Heart left ventricle (tissue), 16 donors: ENCODE results near the gene MEGF8. TPM values are rescaled to one million over a fixed set of nuclear protein-coding genes. Genes with fewer than 3 reads are reported as not detected.
A peak's percentile ranks its signal among the peaks of the same experiment; 100 is the strongest.

Experiments used
- ATAC-seq, 4 donors: fragments of 200-7000 bp; cut with Tn5 transposase; one replicate each; pipeline ENCODE4 v1.9.1; 2020 to 2022; ENCODE audit warnings: moderate library complexity in 4 of 4, mild to moderate bottlenecking in 3 of 4, moderate number of reproducible peaks in 1 of 4
- DNase-seq, 5 donors: peaks; one replicate each; pipeline ENCODE4 v3.0.0-alpha.2; 2020
- H3K27ac ChIP-seq, 12 donors: fragments of 200-600 bp; sonication (generic) in 4 of 12; one replicate each; pipeline versions ENCODE4 v1.5.0 to v1.8.0; 2016 to 2022; ENCODE audit warnings: mild to moderate bottlenecking in 2 of 12
- H3K27me3 ChIP-seq, 9 donors: fragments of 200-600 bp; sonication (generic) in 2 of 9; one replicate each; pipeline versions ENCODE4 v1.5.1 to v1.8.0; 2016 to 2022; ENCODE audit warnings: mild to moderate bottlenecking in 3 of 9
- H3K36me3 ChIP-seq, 9 donors: fragments of 200-600 bp; sonication (generic) in 2 of 9; one replicate each; pipeline versions ENCODE4 v1.5.0 to v1.8.0; 2018 to 2022; ENCODE audit warnings: mild to moderate bottlenecking in 2 of 9
- H3K4me1 ChIP-seq, 12 donors: fragments of 200-600 bp; sonication (generic) in 4 of 12; one replicate each; pipeline versions ENCODE4 v1.5.0 to v1.8.0; 2016 to 2022; ENCODE audit warnings: mild to moderate bottlenecking in 3 of 12
- H3K4me3 ChIP-seq, 12 donors: fragments of 200-600 bp; sonication (generic) in 4 of 12; one replicate each; pipeline versions ENCODE4 v1.5.0 to v1.8.0; 2017 to 2022; ENCODE audit warnings: mild to moderate bottlenecking in 9 of 12, moderate library complexity in 4 of 12
- H3K9me3 ChIP-seq, 12 donors: fragments of 200-600 bp; sonication (generic) in 4 of 12; one replicate each; pipeline versions ENCODE4 v1.5.0 to v1.8.0; 2016 to 2022; ENCODE audit warnings: mild to moderate bottlenecking in 1 of 12
- POLR2A ChIP-seq, 2 donors: fragments of 450-650 bp; IDR thresholded peaks; one replicate each; pipeline ENCODE4 v1.6.1; 2017; ENCODE audit warnings: antibody characterized with exemption in 2 of 2, mild to moderate bottlenecking in 2 of 2, moderate library complexity in 2 of 2
- WGBS, 4 donors: extraction: QIAGEN DNeasy Blood & Tissue Kit in 2 of 4; methylation state at CpG; one replicate each; pipeline versions ENCODE4 v1.1.5 to v1.1.7; 2013 to 2018; 5-methylcytosine and 5-hydroxymethylcytosine counted together
- intact Hi-C, 10 donors: fragments of 100-400 bp; cut with DNase I; formaldehyde crosslinking; loops; one replicate each; pipeline versions ENCODE4 v1.11.1 to v1.14.2; 2022
- polyA plus RNA-seq, 2 donors: library from polyadenylated mRNA; stranded (reverse); fragments of 200-250 nt; gene quantifications; one replicate each; pipeline ENCODE4 v1.2.3, GENCODE V29; 2013
- total RNA-seq, 9 donors: library from RNA; depleted of rRNA in 2 of 9; stranded (reverse); fragments of >200 nt in 2 of 9; fragmentation: NEBNext Ultra II Directional in 3 of 9; extraction: Animal tissue kit (Norgen Biotek cat#: 25700) in 3 of 9; gene quantifications; one replicate each; pipeline versions ENCODE4 v1.1.0 to v1.2.4, GENCODE V29; 2016 to 2023
- TF ChIP-seq, protein P1 (sequence below), 12 donors: fragments of 200-600 bp; sonication (generic) in 4 of 12; IDR thresholded peaks; one replicate each; pipeline versions ENCODE4 v1.5.0 to v1.8.0; 2018 to 2022; ENCODE audit warnings: antibody characterized with exemption in 12 of 12, mild to moderate bottlenecking in 5 of 12
- donor health status: ischemic (EF 13 %, LVEDD 7.1; RV severe dilation, severe dysfunction).
- donor health status: healthy with polysubstance abuse.
- donor health status: DM: no; HTN: yes; CAD: no.
- donor health status: DM: no; HTN: no; CAD: no.
- donor health status: ischemic (EF 25% LVEDD 6.9; RV normal size, moderate dysfunction).
- donor health status: ischemic (EF 25% LVEDD 5.7; RV mildly dilated, moderate dysfunction).
- donor health status: healthy.
- donor health status: DM: yes; HTN: yes; CAD: no.
- donor health status: ischemic (EF 35%, LVEDD 5.7; RV mildly dilated, moderate dysfunction).
- donor health status: nonischemic (EF 11% LVEDD 7.7; RV severe dilation, severe dysfunction).
- donor health status: DM: yes; HTN: yes; CAD: no.
- donor health status: PGD.
- donor health status: ischemic (EF 29% LVEDD 5.4; RV normal size, mild dysfunction).
- donor health status: nonischemic (EF 23%, LVEDD 6.1; RV moderate dilation, normal function).

Gene MEGF8
- total and polyA plus RNA-seq, 11 donors, result 22.8 to 50.4 (median 32.8) TPM

DNA sequence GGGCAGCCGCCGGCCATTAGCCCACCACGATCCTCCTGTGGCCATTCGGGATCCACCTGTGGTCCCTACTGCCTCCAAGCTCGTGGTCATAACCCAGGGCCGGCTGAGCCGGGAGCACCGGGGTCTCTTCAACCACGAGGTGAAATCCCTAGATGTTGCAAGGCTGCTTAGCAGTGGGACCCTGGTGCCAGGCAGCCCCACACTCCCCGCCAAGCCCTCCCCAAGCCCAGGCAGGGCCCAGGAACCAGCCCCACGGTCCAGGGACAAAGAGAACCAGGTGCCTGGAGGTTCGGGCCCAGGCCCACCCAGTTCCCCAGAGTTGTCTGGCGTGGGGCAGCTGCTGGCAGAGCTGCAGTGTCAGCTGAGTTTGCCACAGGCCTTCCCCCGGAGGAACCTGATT is 15.7 kb upstream of the MEGF8 start:
- H3K36me3 ChIP-seq, result no peaks in the 10 kb centered on the region
- H3K27ac ChIP-seq, result no peak overlapping the region
- peaks cover 0 to 18% (median 5%) of the 10 kb centered on the region in 12 donors for H3K4me1 ChIP-seq
- WGBS, 4 donors, result 91 to 100% (median 92%) methylated on average over 2 to 14 of the region's 14 CpGs
- no peak for ATAC-seq
- TF ChIP-seq, protein P1, sequence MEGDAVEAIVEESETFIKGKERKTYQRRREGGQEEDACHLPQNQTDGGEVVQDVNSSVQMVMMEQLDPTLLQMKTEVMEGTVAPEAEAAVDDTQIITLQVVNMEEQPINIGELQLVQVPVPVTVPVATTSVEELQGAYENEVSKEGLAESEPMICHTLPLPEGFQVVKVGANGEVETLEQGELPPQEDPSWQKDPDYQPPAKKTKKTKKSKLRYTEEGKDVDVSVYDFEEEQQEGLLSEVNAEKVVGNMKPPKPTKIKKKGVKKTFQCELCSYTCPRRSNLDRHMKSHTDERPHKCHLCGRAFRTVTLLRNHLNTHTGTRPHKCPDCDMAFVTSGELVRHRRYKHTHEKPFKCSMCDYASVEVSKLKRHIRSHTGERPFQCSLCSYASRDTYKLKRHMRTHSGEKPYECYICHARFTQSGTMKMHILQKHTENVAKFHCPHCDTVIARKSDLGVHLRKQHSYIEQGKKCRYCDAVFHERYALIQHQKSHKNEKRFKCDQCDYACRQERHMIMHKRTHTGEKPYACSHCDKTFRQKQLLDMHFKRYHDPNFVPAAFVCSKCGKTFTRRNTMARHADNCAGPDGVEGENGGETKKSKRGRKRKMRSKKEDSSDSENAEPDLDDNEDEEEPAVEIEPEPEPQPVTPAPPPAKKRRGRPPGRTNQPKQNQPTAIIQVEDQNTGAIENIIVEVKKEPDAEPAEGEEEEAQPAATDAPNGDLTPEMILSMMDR (IDR thresholded peaks at IDR 0.05), result no peak
- TF ChIP-seq POLR2A (IDR thresholded peaks at IDR 0.05), result no peak
- intact Hi-C loops, result loop anchor here in 3 of 10 donors (5.0 to 10.0 kb wide), 2 partner anchors 175 to 182 kb away; partner anchors contain the start of gene POU2F2 (in 2 of the 3)
- no peak overlapping the region for H3K4me3 ChIP-seq
- no peaks in the 10 kb centered on the region for H3K9me3 ChIP-seq
- peaks cover 0 to 33% (median 18%) of the 10 kb centered on the region in 9 donors for H3K27me3 ChIP-seq
- DNase-seq, result no peak

DNA sequence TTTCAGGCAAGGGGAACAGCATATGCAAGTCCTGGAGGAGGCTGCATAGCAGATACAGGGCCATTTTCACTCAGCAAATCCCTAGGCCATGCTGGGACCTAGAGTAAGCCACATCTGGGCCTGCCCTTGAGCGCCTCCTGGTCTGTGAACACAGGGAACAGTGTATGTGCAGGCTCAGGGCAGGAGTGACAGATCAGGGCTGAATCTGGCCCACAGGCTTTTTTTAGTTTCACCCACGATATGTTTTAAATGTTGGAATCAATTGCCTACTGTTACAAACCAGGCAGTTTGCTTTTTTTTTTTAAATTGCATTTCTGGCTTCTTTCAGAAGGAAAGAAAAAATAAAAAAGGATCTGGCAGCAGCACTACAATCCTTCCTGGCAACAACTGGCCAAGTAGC is 13.8 kb upstream of the MEGF8 start:
- intact Hi-C loops, result loop anchor here in 3 of 10 donors (5.0 to 10.0 kb wide), 2 partner anchors 177 to 184 kb away; partner anchors contain the start of gene POU2F2 (in 2 of the 3)
- 67 to 88% (median 72%) methylated on average over 2 of the region's 2 CpGs for WGBS, 4 donors
- ATAC-seq, result no peak

DNA sequence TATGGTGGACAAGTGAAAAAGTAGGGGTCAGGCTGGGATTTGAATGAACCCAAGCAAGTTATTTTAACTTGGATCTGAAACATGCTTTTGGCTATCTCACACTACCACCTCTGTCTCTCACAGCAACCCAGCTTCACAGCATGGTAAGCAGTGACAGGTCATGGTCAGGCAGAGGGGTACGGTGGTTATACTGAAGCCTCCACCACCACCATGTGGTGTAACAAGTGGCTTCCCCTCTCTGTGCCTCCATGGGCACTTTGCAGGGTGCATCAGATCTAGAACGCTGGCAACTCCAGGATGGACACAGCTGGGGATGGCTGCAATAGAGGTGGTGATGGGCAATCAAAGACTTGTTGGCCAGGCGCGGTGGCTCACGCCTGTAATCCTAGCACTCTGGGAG is 13.1 kb upstream of the MEGF8 start:
- DNase-seq, result no peak
- WGBS, 4 donors, result 80 to 85% (median 83%) methylated on average over 5 of the region's 5 CpGs
- no peak overlapping the region for H3K27ac ChIP-seq
- no peaks in the 10 kb centered on the region for H3K36me3 ChIP-seq
- no peak for ATAC-seq
- intact Hi-C loops, result loop anchor here in 3 of 10 donors (5.0 to 10.0 kb wide), 2 partner anchors 178 to 185 kb away; partner anchors contain the start of gene POU2F2 (in 2 of the 3)
- no peak overlapping the region for H3K4me3 ChIP-seq
- peaks cover 0 to 33% (median 18%) of the 10 kb centered on the region in 9 donors for H3K27me3 ChIP-seq
- no peak for TF ChIP-seq POLR2A (IDR thresholded peaks at IDR 0.05)
- TF ChIP-seq, protein P1 (IDR thresholded peaks at IDR 0.05), result no peak
- peaks cover 0 to 28% (median 5%) of the 10 kb centered on the region in 12 donors for H3K4me1 ChIP-seq
- H3K9me3 ChIP-seq, result no peaks in the 10 kb centered on the region

More for the DNA sequence above, 13.8 kb upstream of the MEGF8 start:
- Histone ChIP-seq H3K27ac (no peak overlapping the region), H3K4me3 (no peak overlapping the region), H3K36me3 (no peaks in the 10 kb centered on the region), H3K9me3 (no peaks in the 10 kb centered on the region), H3K4me1 (peaks cover 0 to 22% (median 5%) of the 10 kb centered on the region in 12 donors), H3K27me3 (peaks cover 0 to 33% (median 18%) of the 10 kb centered on the region in 9 donors)
- TF ChIP-seq POLR2A (IDR thresholded peaks at IDR 0.05), result no peak
- TF ChIP-seq, protein P1 (IDR thresholded peaks at IDR 0.05), result no peak
- DNase-seq, result no peak

DNA sequence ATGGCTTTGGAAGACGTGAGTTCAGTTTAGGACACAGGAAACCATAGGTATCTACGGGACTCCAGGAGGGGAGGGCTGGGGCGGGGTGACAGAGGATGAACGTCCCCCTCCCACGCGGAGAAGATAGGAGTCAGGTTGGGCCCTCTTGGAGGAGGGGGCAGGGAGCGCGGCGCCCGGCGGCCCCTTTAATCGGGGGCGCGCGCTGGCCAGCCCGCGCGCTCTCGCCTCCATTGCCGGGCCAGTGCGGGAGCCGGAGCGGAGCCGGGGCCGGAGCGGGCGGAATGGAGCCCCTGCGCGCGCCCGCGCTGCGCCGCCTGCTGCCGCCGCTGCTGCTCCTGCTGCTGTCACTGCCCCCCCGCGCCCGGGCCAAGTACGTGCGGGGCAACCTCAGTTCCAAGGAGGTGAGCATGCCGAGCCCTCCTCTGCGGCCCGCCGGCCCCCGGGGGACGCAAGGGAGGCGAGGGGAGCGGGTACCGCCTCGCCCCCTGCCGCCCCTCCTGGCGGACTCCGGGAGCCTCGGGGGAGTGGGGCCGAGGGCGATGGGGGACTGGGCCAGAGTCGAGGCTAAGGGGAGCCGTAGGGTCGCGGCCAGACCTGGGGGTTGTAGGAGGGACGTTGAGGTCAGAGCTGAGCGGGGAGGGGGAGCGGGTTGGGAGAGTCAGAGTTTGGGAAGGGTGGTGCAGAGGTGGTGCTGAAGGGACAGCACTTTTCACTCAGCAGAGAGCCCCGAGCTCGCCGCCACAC is 12.2 kb upstream of the MEGF8 start, which contains the start of gene TMEM145:
Gene TMEM145, plus strand, starts transcription at position 214 of the 744 bp plus-strand sequence. Its CDS starts 68 bp downstream, at position 282.
- no peaks in the 10 kb centered on the region for H3K9me3 ChIP-seq
- H3K4me3 ChIP-seq, result peak within 1 kb of the TSS; percentile 24 to 74 (median 58)
- peak in 2 of 5 donors; percentile 52 to 63 for DNase-seq
- peak; percentile 58 to 86 (median 82) for ATAC-seq
- H3K27me3 ChIP-seq, result peaks cover 0 to 33% (median 18%) of the 10 kb centered on the region in 9 donors
- intact Hi-C loops, result loop anchor here in 3 of 10 donors (5.0 to 10.0 kb wide), 2 partner anchors 178 to 186 kb away; partner anchors contain the start of gene POU2F2 (in 2 of the 3)
- peak within 1 kb of the TSS in 1 of 12 donors; percentile 33 for H3K27ac ChIP-seq
- no peaks in the 10 kb centered on the region for H3K36me3 ChIP-seq
- TF ChIP-seq, protein P1 (IDR thresholded peaks at IDR 0.05), result peak in 5 of 12 donors; percentile 7 to 38 (median 23)
- TF ChIP-seq POLR2A (IDR thresholded peaks at IDR 0.05), result no peak
- H3K4me1 ChIP-seq, result peaks cover 0 to 28% (median 5%) of the 10 kb centered on the region in 12 donors
- WGBS, 4 donors, result 0 to 4% (median 1%) methylated on average over 17 to 67 of the region's 67 CpGs
